VCaP (cell line): ENCODE data around the gene EPHA10.

Experiments used
- H3K27ac ChIP-seq: fragments of 450-650 bp; 2 replicates; pipeline ENCODE4 v1.5.1; 2017
- TF ChIP-seq, protein P1 (sequence below): fragments of 450-650 bp; conservative IDR thresholded peaks from 2 replicates; pipeline ENCODE4 v1.5.1; 2017; ENCODE audit warnings: mild to moderate bottlenecking, moderate library complexity

Gene EPHA10

DNA sequence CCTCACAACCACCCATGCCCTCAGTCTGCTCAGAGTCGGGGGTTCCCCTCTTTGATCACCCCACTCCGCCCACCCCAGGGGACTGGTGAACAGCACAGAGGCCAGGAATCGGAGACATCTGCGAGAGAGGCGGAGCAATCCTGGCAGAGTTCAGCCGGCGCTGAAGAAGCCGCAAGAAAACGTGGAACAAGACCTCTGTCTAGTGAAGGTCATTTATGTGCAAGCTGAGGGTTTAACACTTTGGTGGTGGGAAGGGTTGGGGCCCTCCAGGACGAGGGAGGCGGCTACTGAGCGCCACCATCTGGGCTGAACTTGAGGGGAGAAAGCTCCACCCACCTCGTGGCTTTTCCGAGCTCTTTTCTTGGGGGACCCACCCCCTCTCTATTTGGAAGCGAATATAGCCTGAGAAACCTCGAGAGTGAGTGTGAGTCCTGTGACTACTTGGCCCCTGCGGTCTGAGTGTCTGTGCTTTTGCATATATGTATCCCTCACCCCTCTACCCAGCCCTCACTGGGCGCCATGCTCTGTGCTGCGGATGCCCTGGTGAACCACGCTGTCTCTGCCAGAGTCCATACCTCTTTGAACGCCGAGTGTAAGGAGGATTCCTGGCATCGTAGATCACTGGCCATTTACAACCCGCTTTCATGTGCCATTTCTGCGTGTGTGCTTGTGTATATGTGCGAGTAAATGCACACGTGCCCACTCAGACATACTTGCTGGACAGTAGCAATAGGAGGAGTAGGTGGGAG lies 1.2 kb upstream of the EPHA10 start:
- TF ChIP-seq, protein P1, sequence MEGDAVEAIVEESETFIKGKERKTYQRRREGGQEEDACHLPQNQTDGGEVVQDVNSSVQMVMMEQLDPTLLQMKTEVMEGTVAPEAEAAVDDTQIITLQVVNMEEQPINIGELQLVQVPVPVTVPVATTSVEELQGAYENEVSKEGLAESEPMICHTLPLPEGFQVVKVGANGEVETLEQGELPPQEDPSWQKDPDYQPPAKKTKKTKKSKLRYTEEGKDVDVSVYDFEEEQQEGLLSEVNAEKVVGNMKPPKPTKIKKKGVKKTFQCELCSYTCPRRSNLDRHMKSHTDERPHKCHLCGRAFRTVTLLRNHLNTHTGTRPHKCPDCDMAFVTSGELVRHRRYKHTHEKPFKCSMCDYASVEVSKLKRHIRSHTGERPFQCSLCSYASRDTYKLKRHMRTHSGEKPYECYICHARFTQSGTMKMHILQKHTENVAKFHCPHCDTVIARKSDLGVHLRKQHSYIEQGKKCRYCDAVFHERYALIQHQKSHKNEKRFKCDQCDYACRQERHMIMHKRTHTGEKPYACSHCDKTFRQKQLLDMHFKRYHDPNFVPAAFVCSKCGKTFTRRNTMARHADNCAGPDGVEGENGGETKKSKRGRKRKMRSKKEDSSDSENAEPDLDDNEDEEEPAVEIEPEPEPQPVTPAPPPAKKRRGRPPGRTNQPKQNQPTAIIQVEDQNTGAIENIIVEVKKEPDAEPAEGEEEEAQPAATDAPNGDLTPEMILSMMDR: peak; percentile 34

DNA sequence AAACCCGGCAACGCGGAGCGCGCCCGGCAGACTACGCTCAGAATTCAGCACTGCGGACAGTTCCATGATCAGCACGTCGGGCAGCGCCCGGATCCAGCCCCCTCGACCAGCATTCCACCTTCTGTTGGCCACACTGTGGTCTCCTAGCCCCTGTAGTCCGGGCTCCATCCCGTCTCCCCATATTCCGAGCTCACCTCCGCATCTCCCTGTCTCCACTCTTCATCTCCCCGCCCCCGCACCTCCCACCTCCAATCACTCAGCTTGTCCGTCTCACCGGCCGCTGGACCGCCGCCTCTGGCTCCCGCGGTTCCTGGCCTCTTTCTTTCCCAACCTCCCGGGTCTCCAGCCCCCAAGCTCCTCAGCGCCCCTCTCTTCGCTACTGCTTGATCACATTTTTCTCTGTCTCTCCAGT lies 500 bp downstream of the EPHA10 start:
- TF ChIP-seq, protein P1: no peak
- H3K27ac ChIP-seq: no peak overlapping the region

More for the DNA sequence above, 1.2 kb upstream of the EPHA10 start:
- peak overlapping the region; percentile 44; the same call in 1 of the 2 replicates for H3K27ac ChIP-seq

GRCh38 chr1:37763791-37764413 lies 1.0 kb downstream of the EPHA10 start:
- TF ChIP-seq, protein P1: no peak

GRCh38 chr1:37762516-37762915 lies 2.4 kb downstream of the EPHA10 start:
- TF ChIP-seq, protein P1: no peak

More at GRCh38 chr1:37763791-37764413, 1.0 kb downstream of the EPHA10 start:
- no peak overlapping the region for H3K27ac ChIP-seq

GRCh38 chr1:37761416-37762095 lies 3.4 kb downstream of the EPHA10 start:
- no peak overlapping the region for H3K27ac ChIP-seq
- TF ChIP-seq, protein P1: no peak

More at GRCh38 chr1:37762516-37762915, 2.4 kb downstream of the EPHA10 start:
- H3K27ac ChIP-seq: no peak overlapping the region

GRCh38 chr1:37759451-37759850 lies 5.5 kb downstream of the EPHA10 start:
- no peak overlapping the region for H3K27ac ChIP-seq
- TF ChIP-seq, protein P1: no peak

GRCh38 chr1:37755951-37756560 lies 8.9 kb downstream of the EPHA10 start:
- no peak overlapping the region for H3K27ac ChIP-seq
- TF ChIP-seq, protein P1: no peak
